Kasumi-1 (cell line): ENCODE measurements around the gene BCR.

Experiments
- DNase-seq, 2 experiments: peaks; one replicate each; lab custom pipeline; 2025; lab: John Stamatoyannopoulos, UW

Gene BCR

GRCh38 chr22:23200898-23201297, 20.6 kb downstream of the BCR start:
- DNase-seq: no peak

GRCh38 chr22:23202812-23203451, 22.6 kb downstream of the BCR start:
- DNase-seq: no peak

- no peak for DNase-seq
These were observed 23.3 kb downstream of the BCR start for GRCh38 chr22:23203452-23204124.

GRCh38 chr22:23204125-23204488, 23.8 kb downstream of the BCR start:
- no peak for DNase-seq

GRCh38 chr22:23204541-23205157, 24.3 kb downstream of the BCR start:
- no peak for DNase-seq

GRCh38 chr22:23205339-23206049, 25.2 kb downstream of the BCR start:
- DNase-seq: no peak

GRCh38 chr22:23206915-23207314, 26.6 kb downstream of the BCR start:
- DNase-seq: no peak

GRCh38 chr22:23207729-23208393, 27.6 kb downstream of the BCR start:
- no peak for DNase-seq

- no peak for DNase-seq
These were observed 30.3 kb downstream of the BCR start for GRCh38 chr22:23210428-23211170.

- no peak for DNase-seq
These were observed 31.3 kb downstream of the BCR start for GRCh38 chr22:23211622-23212021.

GRCh38 chr22:23212061-23213021, 32.0 kb downstream of the BCR start:
- DNase-seq: no peak

GRCh38 chr22:23213022-23213555, 32.8 kb downstream of the BCR start:
- DNase-seq: no peak

GRCh38 chr22:23213581-23214334, 33.4 kb downstream of the BCR start:
- no peak for DNase-seq

GRCh38 chr22:23214398-23214797, 34.1 kb downstream of the BCR start:
- DNase-seq: no peak

GRCh38 chr22:23215294-23216241, 35.3 kb downstream of the BCR start:
- DNase-seq: peak; percentile 83 to 85

- DNase-seq: peak; percentile 92 to 96
These were observed 36.3 kb downstream of the BCR start for GRCh38 chr22:23216461-23217170.
